NK-92 (cell line): ENCODE results near the gene BDNF.

ENCODE experiments used
- DNase-seq: peaks from one replicate; lab custom pipeline; 2025; ENCODE audit not compliant: unreplicated experiment; lab: John Stamatoyannopoulos, UW

The BDNF gene

GRCh38 chr11:27626938-27627586 lies 73.2 kb downstream of the BDNF start:
- DNase-seq = no peak

- DNase-seq = no peak
Measured at GRCh38 chr11:27626269-27626937, 73.9 kb downstream of the BDNF start.

DNA sequence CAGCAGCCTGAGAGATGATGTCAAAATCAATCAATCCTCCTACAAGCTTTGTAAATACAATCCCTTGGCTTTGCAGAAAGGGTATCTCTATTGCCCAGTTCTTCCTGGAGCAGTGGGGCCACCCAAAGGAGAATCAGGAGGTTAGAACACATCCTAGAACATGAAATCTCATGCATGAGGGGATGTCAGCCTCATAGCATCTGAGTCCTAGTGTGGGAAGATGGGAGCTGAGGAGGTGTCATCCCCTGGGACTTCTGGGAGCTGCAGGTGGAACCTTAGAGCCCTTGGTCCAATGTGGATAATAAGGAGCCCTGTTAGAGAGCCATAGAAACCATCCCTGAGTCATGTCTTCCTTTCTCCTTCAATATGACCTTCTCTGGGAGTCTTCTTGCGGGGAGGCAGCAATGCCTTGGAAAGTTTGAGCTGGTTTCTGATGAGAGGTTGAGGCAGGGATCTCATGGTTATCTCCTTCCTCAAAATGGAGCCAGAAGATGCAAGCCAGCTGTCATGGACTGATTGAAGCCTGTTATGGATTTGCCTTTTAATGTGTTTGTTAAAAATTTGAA lies 74.8 kb downstream of the BDNF start:
- DNase-seq = no peak

DNA sequence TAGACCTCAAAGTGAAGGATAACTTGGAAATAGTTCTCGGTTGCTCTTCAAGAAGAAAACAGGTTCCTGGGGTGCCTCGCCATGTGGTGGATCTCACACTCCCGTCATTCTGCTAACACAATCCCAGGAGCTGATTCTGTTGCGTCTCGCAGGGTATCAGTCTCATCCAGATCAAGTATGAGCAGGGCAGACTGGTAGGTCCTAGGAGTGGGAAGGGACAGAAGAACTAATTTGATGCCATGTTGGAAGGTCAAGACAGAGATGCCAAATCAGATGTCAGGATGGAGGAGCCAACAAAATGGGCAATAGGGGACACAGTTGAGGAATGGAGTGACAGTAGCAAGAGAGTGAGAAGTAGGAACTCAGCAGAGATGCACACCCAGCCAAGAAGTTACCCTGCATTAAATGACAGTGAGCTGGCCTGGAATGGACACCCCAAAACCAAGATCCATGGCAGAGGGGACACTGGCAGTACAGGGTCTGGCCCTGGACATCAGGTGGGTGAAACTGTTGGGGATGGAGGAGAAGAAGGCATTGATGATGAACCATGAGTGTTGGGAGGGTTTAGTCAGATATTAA lies 76.2 kb downstream of the BDNF start:
- DNase-seq = no peak

- no peak for DNase-seq
Measured at GRCh38 chr11:27622541-27623300, 77.5 kb downstream of the BDNF start.

DNA sequence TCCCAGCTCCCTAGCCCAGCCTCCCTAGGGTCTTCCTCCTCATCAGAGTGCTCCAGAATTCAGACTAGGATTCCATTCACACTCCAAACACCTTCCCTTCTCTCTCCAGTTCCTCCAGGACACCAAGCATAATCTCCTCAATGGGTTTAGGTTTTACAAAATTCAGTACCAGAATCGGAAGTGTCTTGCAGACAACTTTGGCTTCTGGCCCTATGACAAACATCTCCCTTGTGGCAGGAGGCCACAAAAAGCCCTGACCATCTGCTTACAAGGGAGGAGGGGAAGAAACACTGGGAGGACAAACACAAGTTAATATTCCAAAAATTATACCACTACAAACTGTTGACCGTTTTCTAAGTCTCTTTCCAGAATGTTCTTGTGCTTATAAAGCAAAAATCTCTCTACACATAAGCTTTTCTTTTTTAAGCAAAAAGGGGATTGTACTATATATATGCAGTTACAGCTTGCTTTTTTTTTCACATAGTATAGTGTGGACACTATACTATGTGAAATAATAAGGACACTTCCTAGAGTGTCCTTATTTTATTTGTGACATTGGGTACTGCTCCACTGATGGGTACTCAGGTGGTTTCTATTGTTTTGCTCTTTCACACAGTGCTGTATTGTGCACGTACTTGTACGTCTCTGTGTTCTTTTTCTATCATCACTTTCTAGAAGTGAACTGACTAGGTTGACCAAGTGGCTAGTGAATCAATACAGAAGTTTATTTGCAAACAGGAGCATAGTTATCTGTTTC lies 78.7 kb downstream of the BDNF start:
- DNase-seq = no peak

- DNase-seq = no peak
Measured at GRCh38 chr11:27619763-27620335, 80.4 kb downstream of the BDNF start.

GRCh38 chr11:27619039-27619574 lies 81.1 kb downstream of the BDNF start:
- no peak for DNase-seq

DNA sequence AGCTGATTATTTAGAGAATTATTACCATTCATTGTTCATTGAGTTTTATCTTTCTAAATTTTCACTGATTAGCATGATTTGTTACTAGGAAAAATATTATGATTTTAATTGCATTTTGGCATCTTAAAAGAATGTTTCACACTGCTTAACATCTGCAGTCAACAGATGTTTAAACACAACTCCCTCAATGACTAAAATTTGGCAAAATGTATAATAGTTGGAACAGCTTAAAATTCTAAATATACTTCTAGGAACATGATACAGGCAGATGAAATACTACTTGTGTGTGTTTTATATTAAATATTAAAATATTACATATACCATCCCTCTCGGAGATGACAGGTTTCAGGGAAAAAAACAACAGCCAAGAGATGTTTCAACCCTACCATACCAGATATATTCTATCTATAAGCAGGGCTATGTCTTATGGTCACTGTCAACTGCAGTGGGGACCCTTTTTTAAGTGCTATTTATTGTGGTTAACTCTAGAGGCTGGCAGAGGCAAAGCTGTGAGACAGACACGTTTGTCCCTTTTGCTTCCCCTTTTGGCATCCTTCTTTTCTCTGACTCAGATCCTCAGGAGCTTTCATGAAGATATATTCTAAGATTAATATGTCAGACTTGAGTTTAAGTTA lies 81.9 kb downstream of the BDNF start:
- no peak for DNase-seq

DNA sequence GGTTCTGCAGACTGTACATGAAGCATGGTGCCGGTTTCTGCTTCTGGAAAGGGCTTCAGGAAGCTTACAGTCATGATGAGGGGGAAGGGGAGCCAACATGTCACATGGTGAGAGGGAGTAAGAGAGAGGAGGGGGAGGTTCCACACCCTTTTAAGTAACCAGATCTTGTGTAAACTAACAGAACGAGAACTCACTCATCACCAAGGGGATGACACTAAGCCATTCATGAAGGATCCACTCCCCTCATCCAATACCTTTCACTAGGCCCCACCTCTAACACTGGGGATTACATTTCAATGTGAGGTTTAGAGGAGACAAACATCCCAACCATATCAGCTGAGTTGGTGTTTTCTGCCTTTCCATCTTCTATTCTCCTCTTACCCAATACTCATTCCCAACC lies 83.5 kb downstream of the BDNF start:
- no peak for DNase-seq

GRCh38 chr11:27615833-27616232 lies 84.4 kb downstream of the BDNF start:
- no peak for DNase-seq

DNA sequence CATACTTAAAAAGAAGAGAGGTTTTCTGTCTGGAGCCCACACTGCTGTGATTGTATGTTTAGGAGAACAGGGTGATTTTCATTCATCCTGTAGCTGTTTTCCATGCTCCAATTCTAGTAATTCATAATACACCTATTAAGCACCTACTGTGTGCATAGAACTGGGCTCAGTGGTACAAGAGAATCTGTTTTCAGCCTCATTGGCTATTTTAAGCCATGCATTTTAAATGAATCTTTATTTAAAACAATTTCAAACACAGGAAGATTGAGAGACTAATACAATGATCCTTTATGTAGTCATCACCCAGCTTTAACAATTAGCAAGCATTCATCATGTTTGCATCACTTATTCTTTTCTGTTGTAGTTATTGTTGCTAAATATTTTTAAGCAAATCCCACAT lies 86.2 kb downstream of the BDNF start:
- no peak for DNase-seq

- no peak for DNase-seq
Measured at GRCh38 chr11:27612932-27613880, 87.0 kb downstream of the BDNF start.

DNA sequence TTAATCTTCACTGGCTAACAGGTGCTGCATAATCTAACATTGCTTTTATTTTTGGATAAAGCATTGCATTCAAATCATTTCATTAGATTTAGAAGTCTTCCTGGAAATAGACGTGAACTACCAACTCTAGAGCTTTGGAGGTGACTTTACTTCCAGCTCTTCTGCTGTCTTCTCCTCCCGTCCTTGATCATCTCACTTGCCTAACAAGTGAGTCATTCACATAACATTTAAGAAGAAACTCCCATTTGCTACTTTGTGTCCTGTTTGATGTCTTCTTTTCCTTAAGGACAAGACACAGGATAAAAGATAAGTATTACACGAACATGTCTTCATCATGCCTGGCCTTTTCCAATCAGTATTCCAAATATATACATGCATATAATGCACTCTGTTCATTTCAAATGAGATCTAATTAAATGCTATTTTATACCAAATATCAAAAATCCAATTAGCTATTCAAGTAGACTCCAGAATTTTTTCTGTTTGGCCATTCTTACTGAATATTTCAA lies 88.3 kb downstream of the BDNF start:
- DNase-seq = no peak

DNA sequence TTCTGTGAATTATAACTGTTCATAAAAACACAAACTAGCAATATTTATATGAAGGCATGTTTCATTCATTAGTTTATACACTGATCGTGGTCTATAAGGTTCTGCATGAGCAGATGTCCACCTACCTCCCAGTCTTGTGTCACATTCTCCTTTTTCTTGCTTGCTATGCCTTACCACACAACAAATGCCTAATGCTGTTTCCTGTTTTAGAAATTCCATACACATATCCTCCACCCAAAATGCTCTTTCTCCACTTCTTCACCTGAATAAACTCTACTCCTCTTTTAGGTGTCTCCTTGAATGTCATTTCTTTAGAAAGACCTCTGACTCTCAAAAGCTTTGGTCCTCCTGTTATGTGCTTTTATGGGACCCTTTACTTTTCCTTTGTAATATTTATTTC lies 88.9 kb downstream of the BDNF start:
- DNase-seq = no peak

DNA sequence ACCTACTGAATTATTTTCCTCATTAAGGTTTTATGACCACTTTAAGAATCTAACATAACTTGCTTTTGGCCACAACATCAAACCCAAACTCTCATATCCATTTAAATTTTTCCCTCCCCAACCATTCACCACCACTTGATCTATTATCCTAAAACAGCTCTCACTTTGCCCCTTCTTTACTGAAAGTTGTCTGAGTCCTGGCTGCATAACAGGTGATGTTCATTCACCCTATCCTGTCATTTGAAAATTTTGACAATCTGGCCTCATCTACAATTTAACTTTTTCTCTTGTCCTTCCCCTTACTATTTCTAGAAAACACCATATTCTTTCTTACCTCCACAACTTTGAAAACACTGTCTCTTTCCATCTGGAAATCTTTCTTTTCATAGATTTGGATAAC lies 89.3 kb downstream of the BDNF start:
- DNase-seq = no peak

GRCh38 chr11:27610280-27610679 lies 90.0 kb downstream of the BDNF start:
- DNase-seq = no peak

DNA sequence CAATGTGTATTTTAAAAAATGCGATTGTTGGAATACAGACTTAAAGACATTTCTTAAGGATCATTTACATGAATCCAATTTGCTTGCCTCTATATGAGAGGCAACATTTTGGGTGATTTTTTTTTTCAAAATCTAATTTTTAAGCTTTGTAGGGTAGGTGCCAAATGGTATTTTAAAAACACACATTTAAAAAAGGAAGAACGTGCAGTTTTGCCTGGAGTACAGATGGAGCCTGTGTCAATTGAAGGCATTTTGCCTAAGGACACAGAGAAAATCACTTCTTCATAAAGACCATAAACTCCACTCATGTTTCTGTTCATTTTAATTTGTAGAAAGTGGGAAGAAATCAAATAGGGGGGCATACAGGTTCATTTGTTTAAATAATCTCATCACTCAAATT lies 91.3 kb downstream of the BDNF start:
- no peak for DNase-seq
